PC-9 (cell line): ENCODE results near the gene DRICH1.

Experiments used
- CTCF ChIP-seq: fragments of 200-600 bp; sonication (generic); conservative IDR thresholded peaks from 2 replicates; pipeline ENCODE4 v1.6.1; 2017; ENCODE audit warnings: mixed run types, antibody characterized with exemption, mild to moderate bottlenecking, moderate library complexity
- EZH2 ChIP-seq: fragments of 200-600 bp; sonication (generic); IDR thresholded peaks from 2 replicates; pipeline ENCODE4 v1.8.0; 2017; ENCODE audit warnings: antibody characterized with exemption, low read depth

- TF ChIP-seq CTCF (no peak), EZH2 (no peak)
These were observed 49.0 kb downstream of the DRICH1 start for GRCh38 chr22:23583153-23583552.
